HuH-7.5 (cell line): ENCODE data around the gene LIPK.
"Not testable (repeated sequence)": the region's sequence is repeated elsewhere in the genome, so short reads cannot be mapped to it uniquely, and the experiment has no call there.

Source experiments
- DNase-seq: peaks from one replicate; pipeline ENCODE4 v3.0.0; 2011; ENCODE audit warnings: low spot score

Gene LIPK

DNA sequence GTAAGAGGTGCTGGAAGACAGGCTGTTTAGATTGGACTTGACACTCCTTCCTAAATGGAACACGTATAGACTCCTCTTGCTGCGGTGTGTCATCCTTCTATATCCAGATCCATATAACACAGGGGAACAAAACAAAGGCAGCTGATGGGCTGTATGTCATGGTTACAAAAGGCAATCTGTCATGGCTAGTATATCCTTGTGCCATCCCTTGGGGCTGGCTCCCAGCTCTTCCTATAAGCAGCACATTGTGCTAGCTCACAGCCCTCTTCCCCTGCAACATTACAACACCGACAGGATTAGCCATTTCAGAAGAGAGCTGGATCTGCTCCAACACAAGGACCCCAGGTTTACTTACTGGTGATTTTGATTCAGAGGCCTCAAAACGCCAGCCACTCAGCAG, 15.3 kb downstream of the LIPK start:
- DNase-seq, result no peak

DNA sequence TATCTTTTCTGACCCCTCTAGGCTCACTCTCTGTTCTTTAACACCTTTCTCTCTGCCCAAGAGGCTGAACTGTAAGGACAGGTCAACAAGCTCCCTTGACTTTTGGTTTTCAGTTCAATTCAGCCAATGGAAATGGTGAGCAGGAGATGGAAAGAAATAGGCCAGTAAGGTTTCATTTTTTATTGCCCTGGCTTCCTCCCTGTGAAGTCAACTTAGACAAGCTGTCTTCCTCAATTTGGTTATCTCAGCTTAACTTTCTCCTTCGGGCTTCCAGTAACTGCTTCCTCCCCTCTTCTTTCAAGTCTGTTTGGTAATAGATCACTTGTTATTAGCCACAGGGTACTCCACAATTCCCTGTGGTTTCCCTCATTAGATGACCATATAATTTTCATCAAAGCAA, 19.7 kb downstream of the LIPK start:
- DNase-seq, result no peak

DNA sequence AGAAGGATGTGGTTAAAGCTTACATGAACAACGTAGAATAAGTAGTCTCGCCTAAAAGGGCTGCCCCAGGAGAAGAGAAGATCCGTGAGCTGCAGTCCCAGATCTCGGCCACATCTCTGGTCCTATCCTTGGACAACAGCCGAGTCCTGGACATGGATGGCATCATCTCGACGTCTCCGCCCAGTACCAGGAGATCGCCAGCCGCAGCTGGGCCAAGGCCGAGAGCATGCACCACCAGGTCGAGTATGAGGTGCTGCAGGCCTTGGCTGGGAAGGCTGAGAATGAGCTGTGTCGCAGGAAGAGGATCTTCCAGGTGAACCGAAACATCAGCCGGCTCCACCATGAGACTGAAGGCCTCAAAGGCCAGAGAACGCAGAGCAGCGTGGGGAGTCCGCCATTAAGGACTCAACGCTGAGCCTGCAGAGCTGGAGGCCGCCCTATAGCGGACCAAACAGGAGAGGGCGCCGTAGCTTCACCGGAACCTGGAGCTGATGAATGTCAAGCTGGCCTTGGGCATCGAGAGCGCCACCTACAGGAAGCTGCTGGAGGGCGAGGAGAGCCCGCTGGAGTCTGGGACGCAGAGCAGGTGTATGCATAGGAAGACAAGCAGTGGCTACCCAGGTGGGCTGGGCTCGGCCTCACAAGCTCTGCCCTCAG, 22.2 kb downstream of the LIPK start:
- peak; percentile 5 for DNase-seq

DNA sequence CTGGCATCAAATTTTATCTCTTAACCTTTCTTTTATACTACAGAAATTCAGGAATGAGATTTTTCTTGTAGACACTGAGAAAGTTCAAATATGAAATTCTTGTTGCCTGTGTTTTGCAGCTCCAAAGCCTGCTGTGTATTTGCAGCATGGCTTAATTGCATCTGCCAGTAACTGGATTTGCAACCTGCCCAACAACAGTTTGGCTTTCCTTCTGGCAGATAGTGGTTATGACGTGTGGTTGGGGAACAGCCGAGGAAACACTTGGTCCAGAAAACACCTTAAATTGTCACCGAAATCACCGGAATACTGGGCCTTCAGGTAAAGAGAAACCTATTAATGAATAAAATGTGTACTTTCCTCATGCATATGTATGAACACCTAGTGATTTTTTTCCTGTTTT, 24.8 kb downstream of the LIPK start:
- DNase-seq, result no peak

DNA sequence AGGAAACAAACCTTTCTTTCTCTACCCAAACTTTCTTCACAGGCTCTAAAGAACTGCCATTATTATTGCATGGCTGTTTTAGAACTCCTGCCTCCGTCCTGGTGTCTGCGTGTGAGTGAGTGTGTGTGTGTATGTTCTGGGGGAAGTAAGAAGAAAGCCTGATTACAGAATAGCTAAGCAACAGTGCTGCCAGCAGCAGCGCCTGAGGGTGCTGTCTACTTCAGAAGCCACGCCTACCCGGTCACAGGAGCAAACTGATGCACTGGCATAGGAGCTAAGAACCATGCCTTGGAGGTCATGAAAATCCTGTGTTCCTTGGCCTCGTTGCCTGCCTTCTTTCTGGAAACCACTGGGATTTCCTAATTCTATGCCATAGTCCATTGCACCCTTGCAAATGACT, 25.2 kb downstream of the LIPK start:
- DNase-seq, result no peak

DNA sequence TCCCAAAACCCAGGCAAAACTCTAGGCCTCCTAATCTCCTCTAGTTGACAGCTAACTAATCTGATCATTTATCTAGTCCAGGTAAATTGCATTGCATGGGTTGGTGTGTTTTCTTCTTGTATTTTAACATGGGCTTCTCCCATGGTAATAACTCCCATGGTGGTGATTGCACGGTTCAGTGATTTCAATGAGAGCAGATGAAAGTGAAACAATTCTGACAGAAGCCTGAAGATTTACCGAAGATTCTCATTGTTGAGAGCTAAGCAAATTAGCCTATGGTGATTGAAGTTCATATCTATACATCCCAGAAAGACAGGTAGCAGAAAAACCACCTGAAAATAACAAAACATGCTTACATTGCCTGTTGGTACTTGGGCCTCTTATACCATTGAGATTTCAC, 27.2 kb downstream of the LIPK start:
- no peak for DNase-seq

DNA sequence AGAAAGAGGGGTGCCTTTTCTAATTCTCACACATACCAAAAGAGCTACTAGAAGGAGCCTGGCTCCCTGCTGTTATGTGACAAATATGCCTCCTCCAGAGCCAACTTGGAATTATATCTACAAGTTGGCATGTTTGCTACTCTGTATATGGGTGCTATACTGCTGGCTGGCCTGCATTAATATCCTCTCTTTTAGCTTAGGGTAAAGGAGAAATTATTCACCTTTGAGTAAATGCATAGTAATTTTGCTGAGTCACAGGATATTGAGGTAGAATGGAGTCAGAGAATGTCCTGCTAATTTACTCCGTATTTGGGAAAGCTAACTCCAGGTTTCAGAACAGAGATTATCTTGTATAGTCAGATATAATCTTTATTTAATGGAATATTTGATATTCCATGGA, 29.6 kb downstream of the LIPK start:
- no peak for DNase-seq

DNA sequence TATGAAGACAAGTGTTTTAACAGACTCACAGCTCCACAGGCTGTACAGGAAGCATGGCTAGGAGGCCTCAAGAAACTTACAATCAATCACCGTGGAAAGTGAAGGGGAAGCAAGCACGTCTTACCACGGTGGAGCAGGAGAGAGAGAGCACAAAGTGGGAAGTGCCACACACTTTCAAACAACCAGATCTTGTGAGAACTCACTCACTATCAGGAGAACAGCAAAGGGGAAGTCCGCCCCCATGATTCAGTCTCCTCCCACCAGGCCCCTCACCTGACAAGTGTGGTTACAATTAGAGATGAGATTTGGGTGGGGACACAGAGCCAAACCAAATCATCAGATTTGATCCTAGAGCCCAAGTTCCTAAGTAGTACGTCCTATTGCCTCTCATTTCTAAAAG, 35.9 kb downstream of the LIPK start:
- DNase-seq, result not testable (repeated sequence)

DNA sequence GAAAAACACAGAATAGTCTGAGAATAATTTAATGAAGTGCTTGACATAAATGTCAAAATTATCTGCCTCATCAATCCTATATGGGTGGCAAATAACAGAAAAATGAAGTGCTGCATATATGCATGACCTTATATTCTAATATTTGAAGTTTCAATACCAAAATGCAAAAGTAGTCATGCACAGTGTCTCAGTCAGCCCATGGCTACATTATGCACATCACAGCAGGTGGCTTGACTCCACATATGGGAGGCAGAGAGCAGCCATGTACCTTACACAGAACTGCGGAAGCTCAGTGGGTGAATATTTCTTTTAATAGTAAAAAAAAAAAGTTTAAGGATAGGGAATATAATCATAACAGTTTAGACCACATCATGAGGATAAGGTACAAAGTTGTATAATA, 36.4 kb downstream of the LIPK start:
- no peak for DNase-seq

DNA sequence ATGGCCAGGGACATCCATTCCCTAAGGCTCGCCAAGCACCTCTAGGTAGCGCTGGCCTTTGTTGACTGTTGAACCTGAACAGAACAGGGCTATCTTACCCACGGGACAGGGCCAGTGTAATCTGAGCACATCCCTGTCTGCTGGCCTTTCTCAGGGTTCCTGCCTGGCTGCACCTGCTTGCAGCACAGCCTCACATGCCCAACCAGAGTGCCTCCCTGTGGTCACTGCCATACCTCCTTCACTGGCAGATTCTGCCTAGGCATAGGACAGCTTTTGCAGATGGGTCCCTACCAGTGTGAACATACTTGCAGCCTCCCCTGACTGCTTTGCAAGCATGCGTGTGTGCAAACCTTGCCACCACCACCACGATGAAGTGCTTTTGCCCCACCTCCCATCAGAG, 38.0 kb downstream of the LIPK start:
- DNase-seq, result no peak

DNA sequence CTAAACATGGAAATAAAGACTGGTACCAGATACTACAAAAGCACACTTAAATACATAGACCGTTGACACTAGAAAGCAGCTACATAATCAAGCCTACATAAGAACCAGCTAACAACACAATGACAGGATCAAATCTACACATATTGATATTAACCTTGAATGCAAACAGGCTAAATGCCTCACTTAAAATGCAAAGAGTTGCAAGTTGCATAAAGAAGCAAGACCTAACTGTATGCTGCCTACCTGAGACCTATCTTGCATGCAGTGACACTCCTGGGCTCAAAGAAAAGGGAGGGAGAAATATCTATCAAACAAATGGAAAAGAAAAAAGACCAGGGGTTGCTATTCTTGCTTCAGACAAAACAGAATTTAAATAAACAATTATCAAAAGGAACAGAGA, 39.6 kb downstream of the LIPK start:
- no peak for DNase-seq

DNA sequence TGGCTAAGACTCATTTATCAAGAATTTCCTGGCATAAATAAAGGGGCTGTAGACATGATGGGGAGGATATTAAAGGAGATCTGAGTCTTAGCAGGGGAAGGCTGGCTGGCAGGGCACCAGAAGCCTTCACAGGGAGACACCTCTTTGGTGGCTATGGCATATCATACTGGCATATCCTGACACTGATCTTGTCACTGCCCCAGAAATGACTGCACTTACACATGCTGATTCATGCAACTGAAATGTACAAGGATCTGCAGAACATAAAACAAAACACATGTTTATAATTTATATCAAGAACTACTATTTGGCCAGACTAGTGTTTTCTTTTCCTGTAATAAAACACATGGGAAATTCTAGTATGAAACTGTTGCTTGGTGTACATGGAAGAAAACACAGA, 48.2 kb downstream of the LIPK start:
- DNase-seq, result no peak

DNA sequence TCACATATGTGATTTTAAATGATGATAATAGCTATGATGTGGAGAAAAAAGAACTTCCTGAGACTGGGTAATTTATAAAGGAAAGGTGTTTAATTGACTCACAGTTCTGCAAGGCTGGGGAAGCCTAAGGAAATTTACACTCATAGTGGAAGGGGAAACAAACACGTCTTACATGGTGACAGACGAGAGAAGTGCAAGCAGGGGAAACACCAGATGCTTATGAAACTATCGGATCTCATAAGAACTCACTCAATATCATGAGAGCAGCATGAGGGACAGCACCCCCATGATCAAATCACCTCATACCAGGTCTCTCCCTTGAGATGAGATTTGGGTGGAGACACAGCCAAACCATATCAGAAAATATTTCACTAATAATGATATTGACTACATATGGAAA, 49.7 kb downstream of the LIPK start:
- no peak for DNase-seq

DNA sequence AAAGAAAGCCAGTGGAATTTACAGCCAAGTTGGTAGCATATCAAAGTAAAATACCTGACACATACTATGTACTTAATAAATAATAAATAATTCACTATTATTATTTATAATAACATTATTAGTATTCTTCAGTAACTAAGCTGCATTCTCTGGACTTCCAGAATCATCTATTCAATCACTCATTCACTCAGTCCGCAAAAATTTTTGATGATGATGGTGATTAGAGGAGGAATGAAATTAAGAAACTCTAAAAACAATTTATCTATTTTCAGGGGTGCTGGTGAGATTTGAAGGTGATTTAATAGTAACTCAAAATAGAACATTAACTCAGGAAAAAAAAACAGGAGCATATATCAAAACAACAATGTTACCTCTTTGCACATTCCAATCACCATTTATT, 50.6 kb downstream of the LIPK start:
- no peak for DNase-seq

DNA sequence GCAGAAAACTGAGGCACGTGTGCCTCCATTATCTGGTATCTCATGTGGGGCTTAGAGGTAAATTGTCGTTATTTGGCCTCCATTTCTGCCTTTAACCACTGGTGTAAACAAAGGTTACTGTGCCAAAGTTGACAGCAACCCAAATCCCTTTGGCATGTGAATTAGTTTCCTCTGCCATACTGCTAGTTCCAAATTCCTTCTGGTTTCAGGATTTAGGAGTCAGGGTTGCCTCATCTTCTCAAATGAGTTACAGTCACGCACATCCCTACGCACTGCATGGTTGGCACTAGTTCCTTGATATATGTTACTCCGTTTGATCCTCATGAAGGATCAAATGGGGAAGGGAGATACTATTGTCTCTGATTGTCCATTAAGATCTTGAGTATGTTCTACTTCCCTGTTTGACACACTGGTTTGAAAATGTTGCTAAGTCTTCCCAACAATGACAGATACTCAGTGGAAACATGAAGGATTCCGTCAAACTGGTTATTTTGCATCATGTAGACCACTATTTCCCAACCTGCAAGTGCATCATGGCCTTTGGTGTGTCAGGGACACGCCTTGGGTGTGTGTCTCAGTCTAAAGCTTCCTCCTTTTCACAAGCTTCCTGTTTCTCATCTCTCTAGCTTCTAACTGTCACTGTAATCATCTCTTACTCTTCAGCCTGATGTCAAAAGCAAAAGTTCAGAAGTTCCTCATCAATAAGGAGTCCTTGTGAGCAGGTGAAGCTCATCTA, 53.5 kb downstream of the LIPK start, which contains the start of gene LIPN:
LIPN (plus strand) TSS at position 655 of the 736 bp plus-strand sequence. CDS start 1,386 bp downstream, outside the sequence.
- no peak for DNase-seq

DNA sequence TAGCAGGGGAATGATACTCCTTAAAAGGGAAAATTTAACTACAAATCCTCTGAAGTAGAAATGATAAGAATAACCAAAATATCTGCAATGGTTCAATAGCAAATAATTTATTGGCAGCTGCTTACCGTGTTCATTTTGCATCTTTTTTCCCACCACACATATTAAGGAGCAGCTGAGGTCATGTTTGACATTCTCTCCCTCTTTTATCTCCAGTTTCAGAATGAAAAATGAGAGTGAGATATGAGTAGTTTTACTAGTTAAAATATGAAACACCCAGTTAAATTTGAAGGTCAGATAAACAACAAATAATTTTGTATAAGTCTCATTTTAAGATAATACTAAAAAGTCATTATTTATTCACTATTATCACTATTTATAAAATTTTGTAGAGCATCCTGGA, 56.9 kb downstream of the LIPK start:
- DNase-seq, result no peak

DNA sequence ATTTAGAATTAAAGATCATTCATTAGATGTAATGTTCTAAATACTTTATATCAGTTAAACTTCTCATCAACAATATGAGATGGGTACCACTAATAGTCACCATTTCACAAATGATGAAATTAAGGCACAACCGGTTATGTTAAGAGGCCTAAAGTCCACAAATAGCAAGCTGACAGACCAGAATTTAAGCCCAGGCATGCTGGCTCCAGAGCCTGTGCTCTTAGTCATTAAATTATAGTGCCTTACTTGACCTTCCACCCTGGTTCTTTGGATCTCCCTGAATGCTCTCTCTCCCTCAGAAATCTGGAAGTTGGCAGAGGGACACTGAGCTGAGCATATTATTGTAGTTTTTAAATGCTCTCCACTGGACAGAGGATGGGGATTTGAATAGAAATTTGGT, 57.4 kb downstream of the LIPK start:
- DNase-seq, result no peak

DNA sequence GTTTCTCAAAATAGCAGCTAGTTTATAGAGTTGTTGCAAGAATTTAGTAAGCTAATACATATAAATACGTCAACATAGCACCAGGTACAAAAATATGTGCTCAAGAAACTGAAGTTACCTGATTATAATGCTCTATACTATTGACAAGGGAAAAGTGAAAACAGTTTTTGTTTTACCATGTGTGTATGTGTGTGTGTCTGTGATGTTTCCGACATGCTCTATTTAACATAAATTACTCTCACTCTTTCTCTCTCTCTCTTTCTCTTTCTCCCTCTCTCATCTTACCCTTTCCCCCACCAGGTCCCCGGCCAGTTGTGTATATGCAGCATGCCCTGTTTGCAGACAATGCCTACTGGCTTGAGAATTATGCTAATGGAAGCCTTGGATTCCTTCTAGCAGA, 58.1 kb downstream of the LIPK start:
- DNase-seq, result no peak

DNA sequence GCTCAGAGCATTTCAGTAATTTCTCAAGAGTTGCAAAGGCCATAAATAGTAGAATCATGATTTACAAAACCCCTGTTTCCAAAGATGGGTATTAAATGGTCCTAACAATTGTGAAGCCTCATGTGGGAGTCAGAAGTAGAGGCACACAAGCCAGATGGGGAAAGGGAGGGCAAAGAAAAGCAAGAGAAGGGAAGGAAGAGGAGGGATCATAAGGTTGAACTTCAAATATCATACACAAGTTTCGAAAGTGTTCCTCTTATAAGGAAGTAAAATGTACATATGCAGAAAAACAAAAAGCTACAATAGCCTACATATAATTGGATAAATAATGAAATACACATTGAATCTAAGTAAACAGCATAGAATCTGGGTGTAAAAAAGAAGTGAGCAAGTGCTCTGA, 59.8 kb downstream of the LIPK start:
- no peak for DNase-seq

DNA sequence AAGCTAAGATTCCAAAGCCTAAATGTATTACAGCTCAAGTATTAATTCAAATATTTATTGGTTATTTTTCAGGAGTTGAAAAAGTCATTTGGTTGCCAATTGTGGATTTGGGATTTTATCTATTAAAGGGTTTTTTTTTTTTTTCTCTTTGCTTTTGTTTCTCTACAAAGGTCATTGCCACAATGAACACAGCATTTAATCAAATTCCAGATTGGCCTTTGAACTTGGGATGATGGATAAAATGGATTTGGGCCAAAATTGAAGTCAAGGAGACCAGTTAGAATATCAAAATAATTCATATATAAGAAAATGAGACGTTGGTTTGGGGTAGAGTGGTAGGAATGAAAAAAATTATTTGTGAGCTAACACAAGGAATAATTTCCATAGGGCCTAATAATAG, 63.3 kb downstream of the LIPK start:
- no peak for DNase-seq

DNA sequence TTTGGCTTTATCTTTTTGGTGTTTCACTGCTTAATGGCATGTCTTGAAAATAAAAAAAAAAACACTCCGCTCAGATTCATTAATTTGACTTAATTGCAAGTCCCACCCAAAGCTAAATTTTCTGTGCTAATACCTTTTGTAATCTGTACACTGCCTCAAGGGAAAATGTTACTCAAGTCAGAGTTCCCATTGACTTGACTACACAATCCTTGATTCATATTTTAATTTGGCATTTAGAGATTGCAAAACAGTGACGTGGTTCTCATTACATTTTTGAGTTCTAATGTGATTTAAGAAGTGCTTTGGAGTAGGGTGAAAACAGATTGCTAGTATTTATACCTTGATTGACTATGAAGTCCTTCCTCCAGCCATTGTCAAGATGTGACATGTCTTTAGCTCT, 75.2 kb downstream of the LIPK start:
- DNase-seq, result no peak

DNA sequence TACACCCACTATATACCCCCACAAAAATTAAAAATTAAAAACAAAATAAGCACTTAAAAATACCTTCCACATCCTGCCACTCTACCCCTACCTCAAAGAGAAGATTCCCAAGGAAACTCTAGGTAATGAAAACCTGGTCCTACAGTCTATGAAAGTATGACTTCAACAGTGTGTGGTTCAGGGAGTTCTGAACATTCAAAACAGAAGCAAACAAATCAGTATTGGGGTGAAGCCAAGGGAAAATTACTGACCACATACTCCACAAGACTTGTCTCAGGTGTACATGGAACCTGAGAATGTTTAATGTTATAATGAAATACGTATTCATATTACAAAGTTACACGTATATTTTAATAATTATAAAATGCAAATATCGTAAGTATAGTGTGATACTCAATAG, 76.2 kb downstream of the LIPK start:
- DNase-seq, result no peak

DNA sequence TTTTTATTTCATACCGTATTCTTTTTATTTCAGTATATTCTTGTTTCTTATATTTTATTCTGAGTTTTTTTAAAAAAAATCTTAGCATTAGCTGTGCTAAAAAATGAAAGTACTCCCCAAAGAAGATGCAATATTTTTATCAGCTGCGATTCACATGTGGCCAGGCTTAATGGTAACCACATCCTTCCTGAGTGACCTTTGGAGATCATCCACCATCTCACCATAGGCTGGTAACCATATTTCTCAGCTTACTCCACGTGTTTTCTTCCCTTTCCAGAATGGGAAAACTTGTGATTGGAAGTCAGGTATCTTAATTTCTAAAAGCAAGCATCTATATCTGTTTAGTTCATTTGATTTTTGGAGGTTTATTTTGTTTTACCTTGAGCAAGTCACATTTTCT, 77.7 kb downstream of the LIPK start:
- DNase-seq, result no peak
